Esophagus muscularis mucosa (tissue), 4 donors: Measurements from ENCODE around the gene TEX52.

ENCODE experiments used
- CTCF ChIP-seq, 3 experiments: fragments of 200-600 bp in 2 of 3; fragments of 450-650 bp in 1 of 3; sonication (generic) in 2 of 3; IDR thresholded peaks; one replicate each; pipeline ENCODE4 v1.5.1; 2017 to 2019; ENCODE audit warnings: antibody characterized with exemption in 3 of 3, mild to moderate bottlenecking in 2 of 3, moderate library complexity in 1 of 3
- EP300 ChIP-seq: sonication (generic); formaldehyde crosslinking; IDR thresholded peaks from one replicate; pipeline ENCODE4 v1.6.1; 2017; ENCODE audit warnings: antibody characterized with exemption
- POLR2A ChIP-seq: fragments of 450-650 bp; IDR thresholded peaks from one replicate; pipeline ENCODE4 v1.6.1; 2017; ENCODE audit warnings: antibody characterized with exemption, moderate library complexity, mild to moderate bottlenecking, low read depth
- POLR2AphosphoS5 ChIP-seq, 2 donors: sonication (generic); formaldehyde crosslinking; IDR thresholded peaks; one replicate each; pipeline ENCODE4 v1.6.1; 2017; ENCODE audit warnings: antibody characterized with exemption in 2 of 2

DNA sequence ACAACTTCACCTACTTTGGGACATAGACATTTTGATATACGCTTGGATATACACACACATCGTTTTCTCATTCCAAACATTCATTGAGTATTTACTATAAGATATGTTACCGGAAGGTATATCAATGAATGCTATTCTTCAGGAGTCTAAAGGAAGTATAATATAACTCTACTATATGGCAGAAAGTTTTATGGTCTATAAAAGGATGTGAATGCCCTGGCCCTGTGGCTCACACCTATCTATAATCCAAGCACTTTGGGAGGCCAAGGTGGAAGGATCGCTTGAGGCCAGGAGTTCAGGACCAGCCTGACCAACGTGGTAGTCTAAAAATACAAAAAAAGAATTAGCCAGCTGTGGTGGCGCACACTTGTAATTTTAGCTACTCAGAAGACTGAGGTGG lies 27.6 kb downstream of the TEX52 start:
- no peak for TF ChIP-seq CTCF (IDR thresholded peaks at IDR 0.05)
- no peak for TF ChIP-seq EP300
- TF ChIP-seq POLR2A = no peak
- no peak for TF ChIP-seq POLR2AphosphoS5 (IDR thresholded peaks at IDR 0.05)
